Measurements from ENCODE around the gene PRDM2.

PRDM2 gene

DNA sequence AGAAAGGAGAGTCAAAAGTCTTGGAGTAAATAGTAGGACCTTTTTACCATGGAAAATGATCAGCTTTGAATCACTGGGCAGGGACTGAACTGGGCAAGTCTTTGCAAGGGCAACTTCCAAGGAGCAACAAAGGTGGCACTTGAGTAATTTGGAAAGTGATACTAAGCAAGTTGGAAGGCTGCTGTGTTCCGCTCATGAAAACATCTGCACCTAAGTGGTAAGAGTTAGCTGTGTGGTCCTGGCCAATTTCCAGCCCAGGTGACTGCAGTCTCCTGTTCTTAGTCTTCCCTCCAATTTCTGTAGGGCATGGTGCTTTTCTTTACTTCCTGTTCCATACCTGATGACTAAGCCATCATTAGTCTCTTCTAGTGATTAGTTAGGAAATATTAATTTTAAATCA, 35.5 kb upstream of the PRDM2 start:
- DNase-seq: no peak
- Histone ChIP-seq H3K36me3 (replicated peaks; ENCODE audit: insufficient read depth, low read length) (no peaks in the 10 kb centered on the region), H3K4me3 (ENCODE audit: low read length) (no peak overlapping the region), H3K27me3 (replicated peaks; ENCODE audit: insufficient read depth, low read length) (no peaks in the 10 kb centered on the region), H3K9ac (ENCODE audit: low read length) (no peak overlapping the region), H3K27ac (ENCODE audit: low read length) (no peak overlapping the region), H3K4me1 (ENCODE audit: low read length) (0 out of 2 replicates have a peak, but pooled peaks cover 4% of the 10 kb centered on the region), H3K4me2 (ENCODE audit: low read depth, low read length) (no peak overlapping the region), H3F3A (ENCODE audit: insufficient read depth, low read length) (no peaks in the 10 kb centered on the region), H3K9me3 (replicated peaks; ENCODE audit: insufficient read depth, low read length) (no peaks in the 10 kb centered on the region), H3K9me2 (replicated peaks; ENCODE audit: insufficient read depth, low read length) (no peaks in the 10 kb centered on the region), H2AFZ (ENCODE audit: low read length) (no peak overlapping the region), H4K20me1 (ENCODE audit: insufficient read depth, low read length) (no peaks in the 10 kb centered on the region), H3K79me2 (ENCODE audit: low read length) (no peaks in the 10 kb centered on the region)
- TF ChIP-seq EZH2phosphoT487 (IDR thresholded peaks at IDR 0.05; ENCODE audit: low read length): no peak
- TF ChIP-seq, protein P1, sequence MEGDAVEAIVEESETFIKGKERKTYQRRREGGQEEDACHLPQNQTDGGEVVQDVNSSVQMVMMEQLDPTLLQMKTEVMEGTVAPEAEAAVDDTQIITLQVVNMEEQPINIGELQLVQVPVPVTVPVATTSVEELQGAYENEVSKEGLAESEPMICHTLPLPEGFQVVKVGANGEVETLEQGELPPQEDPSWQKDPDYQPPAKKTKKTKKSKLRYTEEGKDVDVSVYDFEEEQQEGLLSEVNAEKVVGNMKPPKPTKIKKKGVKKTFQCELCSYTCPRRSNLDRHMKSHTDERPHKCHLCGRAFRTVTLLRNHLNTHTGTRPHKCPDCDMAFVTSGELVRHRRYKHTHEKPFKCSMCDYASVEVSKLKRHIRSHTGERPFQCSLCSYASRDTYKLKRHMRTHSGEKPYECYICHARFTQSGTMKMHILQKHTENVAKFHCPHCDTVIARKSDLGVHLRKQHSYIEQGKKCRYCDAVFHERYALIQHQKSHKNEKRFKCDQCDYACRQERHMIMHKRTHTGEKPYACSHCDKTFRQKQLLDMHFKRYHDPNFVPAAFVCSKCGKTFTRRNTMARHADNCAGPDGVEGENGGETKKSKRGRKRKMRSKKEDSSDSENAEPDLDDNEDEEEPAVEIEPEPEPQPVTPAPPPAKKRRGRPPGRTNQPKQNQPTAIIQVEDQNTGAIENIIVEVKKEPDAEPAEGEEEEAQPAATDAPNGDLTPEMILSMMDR (IDR thresholded peaks at IDR 0.05; ENCODE audit: low read length): no peak
- no peak for TF ChIP-seq EZH2 (optimal IDR thresholded peaks at IDR 0.05; ENCODE audit: low read depth, low read length)

DNA sequence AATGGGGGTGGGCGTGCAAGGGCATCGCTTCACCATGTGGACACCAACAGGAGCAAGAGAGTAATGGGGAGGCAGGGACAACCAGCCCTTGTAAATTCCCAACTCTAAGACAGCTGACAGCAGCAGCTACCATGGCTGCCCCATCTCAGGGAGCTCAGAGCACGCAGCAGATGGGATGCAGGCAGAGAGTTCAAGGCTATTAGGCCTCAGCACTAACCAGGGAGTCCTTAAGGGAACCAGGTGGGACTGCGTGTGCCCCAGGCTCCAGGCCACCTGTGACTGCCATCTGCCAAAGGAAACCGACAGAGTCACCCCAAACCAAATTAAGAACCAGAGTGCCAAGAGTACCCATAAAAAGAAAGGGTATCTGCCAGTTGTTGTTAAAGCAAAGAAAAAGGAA, 33.7 kb upstream of the PRDM2 start:
- H3K9ac ChIP-seq (ENCODE audit: low read length): no peak overlapping the region
- no peak overlapping the region for H3K27ac ChIP-seq (ENCODE audit: low read length)
- H3K4me2 ChIP-seq (ENCODE audit: low read depth, low read length): no peak overlapping the region

DNA sequence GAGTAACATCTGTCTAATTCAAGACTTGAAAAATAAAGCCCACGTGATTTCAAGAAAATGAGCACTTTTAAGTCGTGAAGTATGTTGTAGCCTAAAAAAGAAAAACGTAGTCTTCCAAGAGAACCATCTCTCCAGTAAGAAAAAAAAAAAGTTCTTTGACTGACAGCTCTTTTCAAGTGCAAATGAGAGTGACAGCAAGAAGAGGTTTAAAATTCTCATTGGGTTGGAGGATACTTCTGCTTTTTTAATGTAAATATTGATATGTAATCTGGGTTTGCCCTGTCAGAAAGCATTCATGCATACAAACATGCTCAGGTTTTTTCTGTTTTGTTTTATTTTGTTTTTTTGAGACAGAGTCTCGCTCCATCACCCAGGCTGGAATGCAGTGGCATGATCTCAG, 32.3 kb upstream of the PRDM2 start:
- Histone ChIP-seq H3K4me1 (ENCODE audit: low read length) (0 out of 2 replicates have a peak, but pooled peaks cover 4% of the 10 kb centered on the region), H3K27ac (ENCODE audit: low read length) (no peak overlapping the region), H3K79me2 (ENCODE audit: low read length) (no peaks in the 10 kb centered on the region), H3F3A (ENCODE audit: insufficient read depth, low read length) (no peaks in the 10 kb centered on the region), H4K20me1 (ENCODE audit: insufficient read depth, low read length) (no peaks in the 10 kb centered on the region), H3K4me3 (ENCODE audit: low read length) (no peak overlapping the region), H2AFZ (ENCODE audit: low read length) (no peak overlapping the region), H3K9me3 (replicated peaks; ENCODE audit: insufficient read depth, low read length) (no peaks in the 10 kb centered on the region), H3K9me2 (replicated peaks; ENCODE audit: insufficient read depth, low read length) (no peaks in the 10 kb centered on the region), H3K36me3 (replicated peaks; ENCODE audit: insufficient read depth, low read length) (no peaks in the 10 kb centered on the region), H3K9ac (ENCODE audit: low read length) (no peak overlapping the region), H3K4me2 (ENCODE audit: low read depth, low read length) (no peak overlapping the region), H3K27me3 (replicated peaks; ENCODE audit: insufficient read depth, low read length) (no peaks in the 10 kb centered on the region)
- DNase-seq: no peak
- TF ChIP-seq, protein P1 (IDR thresholded peaks at IDR 0.05; ENCODE audit: low read length): no peak
- no peak for TF ChIP-seq EZH2phosphoT487 (IDR thresholded peaks at IDR 0.05; ENCODE audit: low read length)
- TF ChIP-seq EZH2 (optimal IDR thresholded peaks at IDR 0.05; ENCODE audit: low read depth, low read length): no peak

More for the DNA sequence above, 33.7 kb upstream of the PRDM2 start:
- Histone ChIP-seq H3K4me3 (ENCODE audit: low read length) (no peak overlapping the region), H3K4me1 (ENCODE audit: low read length) (0 out of 2 replicates have a peak, but pooled peaks cover 4% of the 10 kb centered on the region), H3K79me2 (ENCODE audit: low read length) (no peaks in the 10 kb centered on the region), H3F3A (ENCODE audit: insufficient read depth, low read length) (no peaks in the 10 kb centered on the region), H3K9me3 (replicated peaks; ENCODE audit: insufficient read depth, low read length) (no peaks in the 10 kb centered on the region), H2AFZ (ENCODE audit: low read length) (0 out of 2 replicates have a peak overlapping the region, but pooled peaks have one; percentile 5), H4K20me1 (ENCODE audit: insufficient read depth, low read length) (no peaks in the 10 kb centered on the region), H3K27me3 (replicated peaks; ENCODE audit: insufficient read depth, low read length) (no peaks in the 10 kb centered on the region), H3K36me3 (replicated peaks; ENCODE audit: insufficient read depth, low read length) (no peaks in the 10 kb centered on the region), H3K9me2 (replicated peaks; ENCODE audit: insufficient read depth, low read length) (no peaks in the 10 kb centered on the region)
- TF ChIP-seq EZH2phosphoT487 (IDR thresholded peaks at IDR 0.05; ENCODE audit: low read length): no peak
- TF ChIP-seq, protein P1 (IDR thresholded peaks at IDR 0.05; ENCODE audit: low read length): no peak
- no peak for TF ChIP-seq EZH2 (optimal IDR thresholded peaks at IDR 0.05; ENCODE audit: low read depth, low read length)
- no peak for DNase-seq
